Mesothelial cell of epicardium (in vitro differentiated cells): ENCODE measurements around the gene CDH15. TPM values are rescaled to one million over a fixed set of nuclear protein-coding genes. Genes with fewer than 3 reads are reported as not detected.

Experiments
- DNase-seq, 2 experiments: peaks; one replicate each; pipeline ENCODE4 v3.0.0; 2021; ENCODE audit warnings: low spot score in 2 of 2; ENCODE audit not compliant: unreplicated experiment in 2 of 2
- H3K27ac Mint-ChIP-seq: 2 replicates; pipeline ENCODE4 v1.8.0; 2021; ENCODE audit warnings: mixed read lengths
- H3K27me3 Mint-ChIP-seq: 2 replicates; pipeline ENCODE4 v1.8.0; 2021; ENCODE audit warnings: low read depth, mixed read lengths
- H3K36me3 Mint-ChIP-seq: 2 replicates; pipeline ENCODE4 v1.8.0; 2021; ENCODE audit warnings: mixed read lengths
- H3K4me1 Mint-ChIP-seq: 2 replicates; pipeline ENCODE4 v1.8.0; 2021; ENCODE audit warnings: mixed read lengths
- H3K4me3 Mint-ChIP-seq: 2 replicates; pipeline ENCODE4 v1.8.0; 2021; ENCODE audit warnings: mild to moderate bottlenecking, moderate library complexity, mixed read lengths
- H3K9me3 Mint-ChIP-seq: 2 replicates; pipeline ENCODE4 v1.8.0; 2021; ENCODE audit warnings: mixed read lengths
- CTCF ChIP-seq: fragments of 200-600 bp; sonication (generic); IDR thresholded peaks from one replicate; pipeline ENCODE4 v1.5.0; 2021; ENCODE audit warnings: antibody characterized with exemption; ENCODE audit not compliant: unreplicated experiment
- total RNA-seq: library from RNA; stranded (reverse); gene quantifications from 3 replicates; pipeline ENCODE4 v1.2.1, GENCODE V29; 2021

Gene CDH15
- total RNA-seq, 1 donor from 2014 or later: 0.18 TPM

DNA sequence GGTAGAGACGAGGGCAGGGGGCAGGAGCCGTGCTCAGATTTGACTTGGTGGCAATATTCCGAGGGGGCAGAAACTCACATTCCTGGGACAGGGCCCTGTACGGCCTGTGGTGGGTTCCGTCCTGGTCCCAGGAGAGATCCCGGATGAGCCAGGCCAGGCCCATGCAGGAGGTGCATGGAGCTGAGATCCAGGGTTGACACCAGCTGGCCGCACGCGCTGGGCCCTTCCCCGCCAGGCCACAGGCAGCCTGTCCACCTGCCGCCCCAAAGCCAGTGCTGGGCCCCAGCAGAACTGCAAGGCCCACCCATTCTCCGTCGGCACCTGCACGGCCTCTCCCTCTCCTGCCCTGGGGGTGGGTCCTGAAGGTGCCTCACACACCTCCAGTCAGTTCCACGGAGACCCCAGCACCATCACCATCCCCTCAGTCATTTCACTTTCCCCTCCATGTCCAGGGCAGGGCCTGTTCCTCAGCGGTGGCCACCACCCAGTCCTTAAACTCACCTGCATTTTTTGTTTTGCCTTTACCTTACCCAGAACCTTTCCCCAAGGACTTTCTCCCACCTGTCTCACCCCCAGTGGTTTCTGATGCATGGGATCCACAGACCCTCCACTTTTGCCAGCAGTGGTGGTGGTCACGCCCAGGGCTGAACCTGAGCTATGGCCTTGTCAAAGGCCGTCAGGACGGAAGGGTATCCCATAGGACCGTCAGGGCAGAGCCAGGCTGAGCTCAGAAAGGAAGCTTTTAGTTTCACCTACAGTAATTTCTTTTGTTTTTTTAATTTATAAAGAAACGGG is 25.1 kb upstream of the CDH15 start:
- Mint-ChIP-seq H3K4me3 (no peak overlapping the region), H3K36me3 (peaks cover 44% of the 10 kb centered on the region), H3K27me3 (no peaks in the 10 kb centered on the region), H3K27ac (peak overlapping the region; percentile 8), H3K9me3 (peaks cover 15% of the 10 kb centered on the region), H3K4me1 (no peaks in the 10 kb centered on the region)
- DNase-seq: no peak
- no peak for TF ChIP-seq CTCF

- Mint-ChIP-seq H3K27me3 (no peaks in the 10 kb centered on the region), H3K4me1 (no peaks in the 10 kb centered on the region), H3K4me3 (no peak overlapping the region), H3K36me3 (peaks cover 47% of the 10 kb centered on the region), H3K9me3 (peaks cover 15% of the 10 kb centered on the region), H3K27ac (no peak overlapping the region)
- TF ChIP-seq CTCF: no peak
- no peak for DNase-seq
Measured at GRCh38 chr16:89147085-89147817, 24.3 kb upstream of the CDH15 start.

DNA sequence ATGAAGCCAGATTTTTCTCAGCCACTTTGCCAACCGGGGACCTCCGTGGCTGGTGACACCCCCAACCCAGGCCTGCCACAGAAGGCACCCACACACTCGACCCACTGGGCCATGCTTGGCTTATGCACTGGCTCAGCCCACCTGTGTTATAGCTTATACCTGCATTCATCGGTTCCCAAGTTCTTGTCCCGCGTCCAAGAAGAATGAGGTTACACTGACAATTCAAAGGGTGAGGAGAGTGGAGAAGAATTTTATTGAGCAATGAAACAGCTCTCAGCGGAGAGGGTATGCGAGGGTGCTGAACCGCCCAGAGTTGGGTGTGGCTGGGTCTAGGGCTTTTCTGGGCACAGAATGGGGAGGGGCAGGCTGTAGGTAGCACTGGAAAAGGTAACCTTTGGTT is 22.2 kb upstream of the CDH15 start:
- peaks cover 50% of the 10 kb centered on the region for H3K36me3 Mint-ChIP-seq
- no peak overlapping the region for H3K27ac Mint-ChIP-seq

GRCh38 chr16:89150090-89150835 is 21.3 kb upstream of the CDH15 start:
- no peak for TF ChIP-seq CTCF
- Mint-ChIP-seq H3K27ac (no peak overlapping the region), H3K9me3 (peaks cover 15% of the 10 kb centered on the region), H3K36me3 (peaks cover 50% of the 10 kb centered on the region), H3K4me3 (no peak overlapping the region), H3K27me3 (no peaks in the 10 kb centered on the region), H3K4me1 (peaks cover 2% of the 10 kb centered on the region)
- no peak for DNase-seq

More for the DNA sequence above, 22.2 kb upstream of the CDH15 start:
- Mint-ChIP-seq H3K9me3 (peaks cover 15% of the 10 kb centered on the region), H3K4me1 (no peaks in the 10 kb centered on the region), H3K27me3 (no peaks in the 10 kb centered on the region), H3K4me3 (no peak overlapping the region)
- TF ChIP-seq CTCF: no peak
- DNase-seq: no peak

GRCh38 chr16:89150981-89151380 is 20.6 kb upstream of the CDH15 start:
- no peak for TF ChIP-seq CTCF
- no peak overlapping the region for H3K27ac Mint-ChIP-seq
- H3K4me3 Mint-ChIP-seq: no peak overlapping the region
- DNase-seq: no peak
- peaks cover 7% of the 10 kb centered on the region for H3K4me1 Mint-ChIP-seq
- no peaks in the 10 kb centered on the region for H3K27me3 Mint-ChIP-seq
- H3K9me3 Mint-ChIP-seq: peaks cover 15% of the 10 kb centered on the region
- peaks cover 49% of the 10 kb centered on the region for H3K36me3 Mint-ChIP-seq
